ENCODE data around the gene TUBA4A.

TUBA4A gene

GRCh38 chr2:219234331-219234730 is 19.4 kb downstream of the TUBA4A start:
- no peak for DNase-seq (ENCODE audit: low read depth)

- peak; percentile 35 for DNase-seq (ENCODE audit: low read depth)
These were observed 23.6 kb downstream of the TUBA4A start for GRCh38 chr2:219230059-219230540.

- DNase-seq (ENCODE audit: low read depth) = peak; percentile 99
These were observed 24.2 kb downstream of the TUBA4A start, which contains the start of the genes ANKZF1 and ATG9A for GRCh38 chr2:219229305-219230058. Gene ANKZF1, plus strand, starts transcription at chr2:219229806. Its CDS starts 452 bp downstream, at chr2:219230258. Gene ATG9A, minus strand, starts transcription at chr2:219229636. Its CDS starts 1,612 bp downstream, at chr2:219228024.

- DNase-seq (ENCODE audit: low read depth) = no peak
These were observed 24.8 kb downstream of the TUBA4A start for GRCh38 chr2:219228911-219229304.

- DNase-seq (ENCODE audit: low read depth) = no peak
These were observed 25.4 kb downstream of the TUBA4A start for GRCh38 chr2:219228041-219228910.

- no peak for DNase-seq (ENCODE audit: low read depth)
These were observed 28.4 kb downstream of the TUBA4A start for GRCh38 chr2:219225350-219225749.

GRCh38 chr2:219223831-219224610 is 29.7 kb downstream of the TUBA4A start:
- DNase-seq (ENCODE audit: low read depth) = no peak

GRCh38 chr2:219221957-219222518 is 31.7 kb downstream of the TUBA4A start:
- DNase-seq (ENCODE audit: low read depth) = no peak

- DNase-seq (ENCODE audit: low read depth) = no peak
These were observed 32.9 kb downstream of the TUBA4A start for GRCh38 chr2:219220652-219221402.

GRCh38 chr2:219219784-219220532 is 33.8 kb downstream of the TUBA4A start:
- DNase-seq (ENCODE audit: low read depth) = no peak

- peak; percentile 91 for DNase-seq (ENCODE audit: low read depth)
These were observed 34.7 kb downstream of the TUBA4A start, which contains the start of gene ABCB6 for GRCh38 chr2:219218732-219219701. Gene ABCB6, minus strand, starts transcription at chr2:219218958. Its CDS starts 285 bp downstream, at chr2:219218673.

- DNase-seq (ENCODE audit: low read depth) = peak; percentile 62
These were observed 35.4 kb downstream of the TUBA4A start for GRCh38 chr2:219218217-219218731.

GRCh38 chr2:219216535-219216915 is 37.2 kb downstream of the TUBA4A start:
- no peak for DNase-seq (ENCODE audit: low read depth)

- DNase-seq (ENCODE audit: low read depth) = no peak
These were observed 37.7 kb downstream of the TUBA4A start for GRCh38 chr2:219215871-219216534.

- no peak for DNase-seq (ENCODE audit: low read depth)
These were observed 38.9 kb downstream of the TUBA4A start for GRCh38 chr2:219214786-219215185.

GRCh38 chr2:219214141-219214540 is 39.6 kb downstream of the TUBA4A start:
- DNase-seq (ENCODE audit: low read depth) = no peak

- DNase-seq (ENCODE audit: low read depth) = no peak
These were observed 40.1 kb downstream of the TUBA4A start for GRCh38 chr2:219213486-219214071.

- DNase-seq (ENCODE audit: low read depth) = no peak
These were observed 40.7 kb downstream of the TUBA4A start for GRCh38 chr2:219213026-219213415.

Data from amniotic epithelial cell (primary cell).